T-helper 1 cell treated with Interleukin-12 subunit alpha and Interleukin-12 subunit beta and Interleukin-4 antibody, amounts not matched to agents 30 ng/mL and 1 ng/mL, for 36 hours (primary cell): ENCODE results near the gene GET4. TPM values are rescaled to one million over a fixed set of nuclear protein-coding genes. Genes with fewer than 3 reads are reported as not detected.

Experiments
- intact Hi-C: fragments of 100-400 bp; cut with micrococcal nuclease; formaldehyde crosslinking; loops from one replicate; pipeline ENCODE4 v1.15.1; 2024
- total RNA-seq: library from RNA; stranded (reverse); gene quantifications from 2 replicates; pipeline ENCODE4 v1.2.3, GENCODE V29; 2022

The GET4 gene
- total RNA-seq, 1 donor from 2014 or later, result 33.7 TPM

DNA sequence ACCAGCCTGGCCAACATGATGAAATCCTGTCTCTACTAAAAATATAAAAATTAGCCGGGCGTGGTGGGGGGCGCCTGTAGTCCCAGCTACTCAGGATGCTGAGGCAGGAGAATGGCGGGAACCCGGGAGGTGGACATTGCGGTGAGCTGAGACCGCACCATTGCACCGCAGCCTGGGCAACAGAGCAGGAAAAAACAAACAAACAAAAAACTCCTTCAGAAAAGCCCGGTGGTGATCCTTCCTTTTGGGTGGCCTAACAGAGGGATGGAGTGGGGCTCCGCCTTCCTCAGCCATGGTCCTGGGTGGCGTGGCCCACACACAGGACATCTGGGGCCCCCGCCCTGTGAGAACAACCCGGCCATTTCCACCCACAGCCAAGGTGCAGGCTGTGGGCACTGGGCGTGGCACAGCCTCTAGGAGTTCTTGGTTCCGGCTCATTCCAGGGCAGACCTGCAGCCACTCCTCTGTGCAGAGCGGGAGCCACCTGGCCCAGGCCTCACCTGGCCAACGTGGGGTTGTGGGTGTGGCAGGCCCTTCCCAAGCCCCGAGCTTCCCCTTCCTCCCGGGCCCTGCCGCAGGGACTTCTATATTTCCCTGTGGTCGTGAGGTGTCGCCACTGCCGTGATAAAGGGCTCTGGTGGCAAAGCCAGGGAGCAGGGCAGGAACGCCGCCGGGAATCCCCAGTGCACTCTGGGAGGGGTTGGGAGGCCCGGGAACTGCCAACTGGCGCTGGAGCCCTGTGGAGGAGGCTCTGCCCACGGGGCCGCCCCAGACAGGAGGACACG lies 37.6 kb downstream of the GET4 start:
- intact Hi-C loops, result no loop called here

DNA sequence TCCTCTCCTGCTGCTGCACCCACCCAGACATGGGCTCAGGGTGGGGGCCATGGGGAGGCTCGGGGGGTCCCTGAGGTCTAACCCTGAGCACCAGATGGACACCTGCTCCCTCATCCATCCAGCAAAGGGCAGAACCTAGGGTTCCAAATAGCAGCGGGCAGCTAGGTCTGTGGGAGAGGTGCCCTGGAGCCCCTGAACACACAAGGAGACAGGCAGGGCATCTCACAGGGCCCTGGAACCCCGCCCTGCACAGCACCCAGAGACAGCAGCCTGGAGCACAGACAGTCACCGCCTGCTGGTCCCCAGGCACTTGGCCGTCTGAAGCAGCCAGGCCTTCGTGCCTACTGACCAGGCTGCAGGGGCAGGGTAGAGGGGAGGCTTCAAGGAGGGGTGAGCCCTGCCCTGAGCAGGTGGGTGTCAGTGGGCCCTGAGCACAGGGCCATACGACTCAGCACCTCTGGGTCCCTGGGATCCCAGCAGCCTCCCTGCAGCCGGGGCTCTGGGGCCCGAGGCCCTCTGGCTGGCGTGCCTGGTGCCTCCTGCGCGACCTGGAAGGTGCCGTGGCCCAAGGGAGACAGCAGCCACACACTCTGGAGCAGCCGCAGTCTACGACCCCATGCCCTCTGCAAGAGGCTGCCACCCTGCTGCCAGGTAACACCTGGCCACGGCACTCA lies 38.3 kb downstream of the GET4 start:
- intact Hi-C loops, result no loop called here

DNA sequence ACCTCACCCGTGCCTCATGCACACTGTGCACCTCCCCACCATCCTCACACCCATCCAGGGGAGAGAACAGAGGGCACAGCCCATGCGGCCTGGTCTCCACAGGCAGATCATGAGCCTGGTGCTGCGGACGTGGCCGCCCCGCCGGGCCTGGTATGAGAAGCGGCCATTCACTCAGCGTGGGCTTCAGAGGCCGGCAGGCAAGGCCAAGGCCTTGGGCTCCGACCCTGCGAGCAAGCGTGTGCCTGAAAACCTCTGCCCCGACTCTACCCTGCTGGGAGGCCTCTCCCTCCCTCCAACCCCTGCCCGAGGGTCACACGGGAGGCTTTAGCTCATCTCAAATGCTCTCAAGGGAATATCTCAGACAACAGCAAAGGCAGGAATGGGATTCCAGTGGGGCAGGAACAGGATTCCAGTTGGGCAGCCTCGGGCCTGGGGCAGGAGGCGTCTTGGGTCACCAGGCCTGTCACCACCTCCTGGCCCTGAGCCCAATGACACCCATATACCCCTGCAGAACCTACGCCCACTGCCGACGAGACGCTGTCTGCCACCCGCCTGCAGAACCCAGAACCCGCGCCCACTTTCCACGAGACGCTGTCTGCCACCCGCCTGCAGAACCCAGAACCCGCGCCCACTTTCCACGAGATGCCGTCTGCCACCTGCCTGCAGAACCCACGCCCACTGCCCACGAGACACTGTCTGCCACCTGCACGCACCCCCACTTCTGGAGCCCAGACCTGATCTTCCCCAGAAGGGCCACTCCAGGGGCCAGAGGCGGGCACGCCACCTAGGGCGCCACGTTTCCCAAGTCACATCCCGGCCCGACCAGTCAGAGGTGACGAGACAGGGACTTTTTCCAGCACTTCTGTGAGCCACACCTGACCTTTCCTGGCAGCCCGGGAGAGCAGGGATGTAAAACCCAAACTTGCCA lies 39.2 kb downstream of the GET4 start:
- intact Hi-C loops, result no loop called here

DNA sequence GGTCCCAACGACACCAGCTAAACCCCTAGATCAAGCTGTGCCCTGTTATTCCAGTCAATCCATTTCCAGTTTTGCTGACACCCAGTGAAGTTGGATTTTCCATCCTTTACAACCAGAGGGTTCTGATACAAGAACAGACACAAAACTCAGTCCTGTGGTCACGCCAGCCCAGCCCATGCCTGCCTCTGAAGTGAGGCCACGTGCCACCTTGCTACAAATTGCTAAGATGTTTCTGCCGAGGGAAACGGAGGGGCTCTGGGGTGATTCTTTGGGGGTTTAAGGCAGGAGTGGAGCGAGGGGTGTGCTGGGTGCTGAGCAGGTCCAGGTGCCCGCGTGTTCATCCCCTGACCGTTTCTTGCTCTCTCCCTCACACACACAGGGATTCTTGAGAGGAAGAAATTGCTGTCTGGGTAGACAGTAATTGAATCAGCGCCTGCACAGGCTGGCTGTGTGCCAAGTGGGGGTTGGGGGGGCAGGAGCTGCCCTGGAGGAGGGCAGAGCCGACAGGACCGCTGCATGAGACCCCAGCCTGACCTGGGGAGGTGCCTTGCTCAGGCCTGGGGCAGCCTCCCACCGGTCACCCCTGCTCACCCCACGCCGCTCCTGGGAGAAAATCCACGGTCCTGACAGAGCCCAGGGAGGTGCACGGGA lies 40.1 kb downstream of the GET4 start:
- intact Hi-C loops, result no loop called here

DNA sequence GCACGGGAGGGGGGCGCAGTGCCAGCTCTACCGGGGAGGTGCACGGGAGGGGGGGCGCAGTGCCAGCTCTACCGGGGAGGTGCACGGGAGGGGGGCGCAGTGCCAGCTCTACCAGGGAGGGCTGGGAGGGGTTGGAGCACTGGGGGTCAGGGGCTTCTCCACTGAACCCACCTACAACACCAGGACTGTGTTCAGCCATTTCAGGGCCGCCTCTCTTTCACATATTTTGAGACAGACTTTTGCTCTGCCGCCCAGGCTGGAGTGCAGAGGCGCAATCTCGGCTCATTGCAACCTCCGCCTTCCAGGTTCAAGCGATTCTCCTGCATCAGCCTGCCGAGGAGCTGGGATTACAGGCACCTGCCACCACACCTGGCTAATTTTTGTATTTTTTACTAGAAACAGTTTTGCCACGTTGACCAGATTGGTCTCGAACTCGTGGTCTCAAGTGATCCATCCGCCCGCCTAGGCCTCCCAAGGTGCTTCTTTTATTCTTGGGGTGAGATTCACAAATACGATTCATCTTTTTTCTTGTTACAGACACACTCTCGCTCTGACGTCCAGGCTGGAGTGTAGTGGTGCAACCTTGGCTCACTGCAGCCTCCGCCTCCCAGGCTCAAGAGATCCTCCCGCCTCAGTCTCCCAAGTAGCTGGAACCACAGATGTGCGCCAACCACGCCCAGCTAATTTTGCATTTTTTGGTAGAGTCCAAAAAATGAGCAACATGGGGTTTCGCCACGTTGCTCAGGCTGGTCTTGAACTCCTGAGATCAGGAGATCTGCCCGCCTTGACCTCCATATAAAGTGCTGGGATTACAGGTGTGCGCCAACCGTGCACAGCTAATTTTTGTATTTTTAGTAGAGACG lies 41.1 kb downstream of the GET4 start:
- intact Hi-C loops, result no loop called here

DNA sequence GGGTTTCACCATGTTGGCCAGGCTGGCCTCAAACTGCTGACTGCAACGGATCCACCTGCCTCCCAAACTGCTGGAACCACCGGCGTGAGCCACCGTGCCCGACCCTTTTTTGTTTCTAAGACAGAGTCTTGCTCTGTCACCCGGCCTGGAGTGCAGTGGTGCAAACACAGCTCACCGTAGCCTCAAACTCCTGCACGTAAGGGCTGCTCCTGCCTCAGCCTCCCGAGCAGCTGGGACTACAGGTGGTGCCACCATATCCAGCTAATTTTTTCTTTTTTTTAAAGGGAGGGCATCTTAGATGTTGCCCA lies 41.7 kb downstream of the GET4 start:
- intact Hi-C loops, result no loop called here

DNA sequence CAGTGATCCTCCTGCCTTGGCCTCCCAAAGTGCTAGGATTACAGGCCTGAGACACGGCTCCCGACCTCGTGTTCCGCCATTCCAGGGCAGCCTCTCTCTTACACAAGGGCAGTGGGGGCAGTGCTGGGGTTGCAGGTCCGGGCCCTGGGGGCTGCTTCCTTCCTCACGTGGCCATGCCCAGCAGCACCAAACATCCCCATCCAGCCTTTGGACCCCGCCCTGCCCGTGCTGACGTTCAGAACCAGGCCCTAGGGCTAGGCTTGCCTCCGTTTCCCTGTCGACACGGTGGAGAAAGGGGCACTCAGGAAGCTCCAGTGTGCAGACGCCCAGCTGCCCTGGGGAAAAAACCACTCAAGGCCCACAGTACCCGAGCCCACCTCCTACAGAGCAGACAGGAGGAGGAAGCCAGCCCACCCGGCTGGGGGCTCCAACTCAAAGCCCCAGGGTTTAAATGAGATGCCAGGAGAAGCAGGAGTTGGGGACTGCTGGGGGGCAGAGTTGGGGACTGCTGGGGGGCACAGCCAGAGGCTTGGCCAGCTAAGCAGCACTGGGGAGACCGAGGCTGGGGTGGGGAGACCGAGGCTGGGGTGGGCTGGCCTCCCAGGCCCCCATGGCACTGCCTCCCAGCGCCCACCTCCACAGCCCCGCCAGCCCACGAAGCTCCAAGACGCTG lies 42.2 kb downstream of the GET4 start:
- intact Hi-C loops, result no loop called here

DNA sequence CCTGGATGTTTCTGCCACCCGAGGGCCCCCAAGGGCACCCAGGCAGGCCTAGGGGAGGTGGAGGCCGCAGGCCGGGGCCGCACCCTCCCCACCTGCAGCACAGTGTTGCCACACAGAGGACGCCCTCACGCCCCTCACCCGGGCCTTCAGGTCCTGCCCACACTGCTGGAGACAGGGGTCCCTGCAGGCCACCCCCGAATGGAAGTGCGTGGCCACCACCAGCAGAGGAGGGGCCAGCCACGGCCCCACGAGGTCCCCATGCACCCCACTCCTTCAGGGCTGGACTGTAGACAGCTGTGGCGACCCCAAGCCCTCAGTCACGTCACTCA lies 42.7 kb downstream of the GET4 start:
- intact Hi-C loops, result no loop called here

DNA sequence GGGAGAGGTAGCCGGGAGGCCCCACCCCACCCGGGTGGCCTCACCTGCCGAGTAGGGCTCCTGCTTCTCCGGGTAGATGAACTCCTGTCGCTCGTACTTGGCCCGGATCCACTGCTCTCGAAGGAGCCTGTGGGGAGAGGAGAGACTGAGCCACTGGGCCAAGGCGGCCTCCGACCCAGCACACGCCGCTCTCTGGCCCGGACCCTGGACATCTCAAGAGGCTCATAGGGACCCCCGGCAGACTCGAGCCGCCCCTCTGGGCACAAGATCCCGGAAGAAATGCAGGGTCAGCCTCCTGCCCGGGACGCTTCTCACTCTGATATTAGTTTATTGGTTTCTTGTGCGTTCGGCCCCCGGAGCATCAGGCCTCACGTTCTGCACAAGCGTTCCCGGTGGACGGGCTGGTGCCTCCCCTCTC lies 43.6 kb downstream of the GET4 start:
- intact Hi-C loops, result loop anchor here (5.0 kb wide), 1 partner anchor 122 kb away; the partner anchor contains the start of gene GPR146

DNA sequence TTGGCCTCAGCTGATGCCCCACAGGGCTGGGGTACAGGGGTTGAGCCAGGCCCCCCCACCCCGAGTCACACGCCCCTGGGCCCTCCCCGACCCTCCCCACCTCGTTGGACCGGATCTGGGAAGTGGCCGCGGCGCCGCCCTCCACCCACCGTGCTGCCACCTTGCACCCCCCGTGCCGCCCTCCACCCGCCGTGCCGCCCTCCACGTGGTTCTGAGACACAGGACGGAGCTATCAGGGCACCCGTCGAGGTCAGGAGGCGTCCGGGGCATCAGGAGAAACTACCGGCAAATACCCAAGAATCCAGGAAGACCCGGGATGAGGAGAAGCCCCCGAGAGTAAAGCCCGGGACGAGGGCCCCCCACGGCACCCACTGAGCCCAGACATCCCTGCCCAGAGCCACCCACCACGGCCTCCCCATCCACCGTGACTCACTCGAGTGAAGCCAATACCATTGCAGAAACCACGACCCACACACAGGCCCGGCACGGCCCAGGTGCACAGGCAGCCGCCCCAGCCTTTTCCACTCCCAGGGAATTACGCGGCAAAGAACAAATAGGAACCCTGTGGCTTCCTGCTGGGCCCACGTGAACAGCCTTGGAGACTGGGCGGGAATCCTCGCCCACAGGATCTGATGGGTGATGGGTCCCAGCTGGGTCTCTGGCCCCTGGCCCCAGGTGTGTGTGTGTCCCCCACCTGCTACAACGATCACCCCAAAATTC lies 44.2 kb downstream of the GET4 start:
- intact Hi-C loops, result loop anchor here (5.0 kb wide), 1 partner anchor 122 kb away; the partner anchor contains the start of gene GPR146

DNA sequence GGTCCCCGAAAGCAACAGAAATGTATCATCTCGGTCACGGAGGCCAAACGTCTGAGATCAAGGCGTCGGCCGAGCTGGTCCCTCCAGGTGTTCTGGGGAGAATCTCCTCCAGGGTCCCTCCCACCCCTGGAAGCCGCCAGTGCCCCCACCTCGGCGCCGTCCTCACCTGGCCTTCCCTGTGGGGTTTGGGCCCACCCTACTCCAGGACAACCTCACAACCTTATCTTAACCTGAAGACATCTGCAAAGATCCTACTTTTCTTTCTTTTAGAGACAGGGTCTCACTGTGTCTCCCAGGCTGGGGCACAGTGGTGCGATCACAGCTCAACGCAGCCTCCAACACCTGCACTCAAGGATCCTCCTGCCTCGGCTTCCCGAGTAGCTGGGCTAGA lies 44.7 kb downstream of the GET4 start:
- intact Hi-C loops, result loop anchor here (5.0 kb wide), 1 partner anchor 121 kb away; the partner anchor contains the start of gene GPR146

DNA sequence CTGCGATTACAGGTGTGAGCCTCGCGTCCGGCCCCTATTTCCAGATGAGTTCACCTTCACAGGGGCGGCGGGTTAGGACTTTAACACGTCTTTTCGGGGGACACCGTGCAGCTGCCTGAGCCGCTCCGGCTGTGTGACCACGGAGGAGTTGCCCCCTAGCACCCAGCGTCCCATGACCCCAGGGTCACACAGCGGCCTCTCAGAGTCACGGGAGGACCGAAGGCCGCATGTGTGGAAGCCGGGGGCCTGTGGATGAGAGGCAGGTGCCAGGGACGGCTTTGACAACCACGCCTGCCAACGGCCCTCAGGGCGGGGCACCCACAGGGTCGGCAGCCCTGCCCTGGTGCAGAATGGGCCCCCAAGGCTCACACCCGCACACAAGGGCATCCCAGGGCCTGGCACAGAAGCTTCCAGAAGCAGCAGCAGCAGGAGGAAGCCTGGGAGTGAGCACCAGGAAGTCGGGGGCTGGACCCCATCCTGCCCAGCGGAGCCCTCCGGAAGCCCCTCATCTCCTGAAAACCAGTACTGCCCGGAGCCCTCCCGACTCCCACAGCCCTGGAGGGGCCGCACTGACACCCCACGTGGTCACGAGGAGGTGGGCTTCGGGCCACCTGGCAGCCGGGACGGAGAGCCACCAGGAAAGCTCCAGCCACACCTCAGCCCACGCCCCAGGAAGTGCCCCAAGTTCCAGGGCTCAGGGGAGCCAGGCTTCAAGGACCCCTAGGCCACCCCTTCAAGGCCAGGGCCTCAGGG lies 45.4 kb downstream of the GET4 start:
- intact Hi-C loops, result loop anchor here (2.0 to 5.0 kb wide), 5 partner anchors 15 to 121 kb away; partner anchors contain the start of genes ADAP1 and GPR146

DNA sequence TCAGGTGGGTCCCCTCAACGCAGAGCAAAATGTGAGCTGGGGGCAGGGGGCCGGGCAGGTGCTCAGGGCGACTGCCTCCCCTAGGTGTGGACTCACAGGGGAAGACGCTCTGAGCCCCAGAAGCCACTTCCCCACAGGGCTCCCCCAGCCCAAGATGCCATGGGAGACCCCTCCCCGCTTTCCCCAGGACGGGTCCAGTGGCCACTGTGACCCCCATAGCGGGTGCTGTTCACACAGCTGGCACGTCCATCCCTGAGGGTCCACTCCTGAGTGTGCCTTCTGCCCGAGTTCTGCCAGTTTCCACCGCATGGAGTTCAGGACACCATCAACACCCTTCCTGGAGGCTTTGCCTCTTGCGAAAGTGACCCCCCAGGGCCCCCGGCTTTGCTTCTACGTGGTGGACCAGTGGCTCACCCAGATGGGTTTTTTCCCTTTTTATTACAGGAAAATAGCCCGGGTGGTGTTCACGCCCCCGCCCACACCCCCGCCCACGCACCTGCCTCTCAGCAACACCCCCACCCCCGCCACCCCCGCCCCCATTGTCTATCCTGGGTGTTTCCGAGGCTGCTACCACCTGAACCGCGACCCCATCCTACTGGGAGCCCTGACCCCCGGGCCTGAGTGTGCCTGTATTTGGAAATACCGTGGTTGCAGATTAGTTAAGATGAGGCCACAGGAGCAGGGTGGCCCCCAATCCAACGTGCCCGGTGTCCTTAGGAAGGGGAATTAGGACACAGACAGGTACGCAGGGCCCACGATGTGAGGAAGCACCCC lies 46.2 kb downstream of the GET4 start:
- intact Hi-C loops, result loop anchor here (1.0 to 5.0 kb wide), 9 partner anchors 14 to 318 kb away; partner anchors contain the start of genes ADAP1, COX19, GET4 and GPR146

DNA sequence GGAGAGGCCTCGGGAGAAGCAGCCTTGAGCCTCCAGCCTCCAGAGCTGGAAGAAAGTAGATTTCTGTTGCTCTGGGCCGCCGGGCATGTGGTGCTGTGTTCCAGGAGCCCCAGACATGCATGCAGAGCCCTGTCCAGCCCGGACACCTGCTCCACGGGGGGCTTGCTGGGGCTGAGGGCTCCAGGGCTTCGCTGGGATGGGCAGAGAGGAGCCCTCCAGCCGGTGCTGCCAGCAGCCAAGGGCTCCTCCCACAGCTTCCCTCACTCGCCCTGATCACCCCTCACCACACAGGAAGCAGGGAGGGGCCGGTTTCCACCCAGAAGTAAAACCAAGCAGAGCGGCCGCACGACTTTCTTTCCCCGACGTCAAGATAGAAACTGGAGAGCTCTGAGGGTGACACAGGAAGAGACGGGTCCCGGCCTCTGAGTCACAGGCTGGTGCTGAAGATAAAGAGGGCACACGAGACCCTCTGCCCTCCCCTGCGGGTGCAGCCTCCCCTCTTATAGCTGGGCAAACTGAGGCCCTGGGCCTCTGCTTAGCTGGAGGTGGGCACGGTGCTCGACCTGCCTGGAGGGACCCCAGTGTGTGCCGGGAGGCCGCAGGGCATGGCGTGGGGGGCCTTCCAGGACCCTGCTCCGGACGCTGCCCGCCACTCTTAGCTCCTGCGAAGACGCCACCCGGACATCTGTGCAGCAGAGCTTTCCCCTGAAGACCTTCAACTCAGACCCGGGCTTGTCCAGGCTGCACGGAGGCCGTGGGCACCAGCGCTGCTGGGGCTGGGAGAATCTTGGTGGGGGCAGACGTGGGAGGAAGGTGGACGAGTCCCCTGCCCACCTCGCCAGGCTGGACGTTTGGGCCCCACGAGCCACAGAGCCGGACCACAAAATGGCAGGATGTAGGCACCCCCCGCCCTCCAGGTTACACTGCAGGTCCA lies 47.0 kb downstream of the GET4 start:
- intact Hi-C loops, result loop anchor here (1.0 to 5.0 kb wide), 9 partner anchors 13 to 319 kb away; partner anchors contain the start of genes ADAP1, COX19, GET4 and GPR146

DNA sequence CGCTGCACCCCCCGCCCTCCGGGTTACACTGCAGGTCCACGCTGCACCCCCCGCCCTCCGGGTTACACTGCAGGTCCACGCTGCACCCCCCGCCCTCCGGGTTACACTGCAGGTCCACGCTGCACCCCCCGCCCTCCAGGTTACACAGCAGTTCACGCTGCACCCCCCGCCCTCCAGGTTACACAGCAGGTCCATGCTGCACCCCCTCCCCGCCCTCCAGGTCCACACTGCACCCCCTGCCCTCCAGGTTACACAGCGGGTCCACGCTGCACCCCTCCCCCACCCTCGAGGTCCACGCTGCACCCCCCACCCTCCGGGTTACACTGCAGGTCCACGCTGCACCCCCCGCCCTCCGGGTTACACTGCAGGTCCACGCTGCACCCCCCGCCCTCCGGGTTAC lies 47.7 kb downstream of the GET4 start:
- intact Hi-C loops, result loop anchor here (5.0 kb wide), 1 partner anchor 118 kb away; the partner anchor contains the start of gene GPR146
